ENCODE measurements around the gene KDM8. TPM values are rescaled to one million over a fixed set of nuclear protein-coding genes. Genes with fewer than 3 reads are reported as not detected.
A peak's percentile ranks its signal among the peaks of the same experiment; 100 is the strongest.

KDM8 gene
- total and polyA plus RNA-seq, 2 experiments from 2014 or later, result 5.1 to 5.7 TPM

DNA sequence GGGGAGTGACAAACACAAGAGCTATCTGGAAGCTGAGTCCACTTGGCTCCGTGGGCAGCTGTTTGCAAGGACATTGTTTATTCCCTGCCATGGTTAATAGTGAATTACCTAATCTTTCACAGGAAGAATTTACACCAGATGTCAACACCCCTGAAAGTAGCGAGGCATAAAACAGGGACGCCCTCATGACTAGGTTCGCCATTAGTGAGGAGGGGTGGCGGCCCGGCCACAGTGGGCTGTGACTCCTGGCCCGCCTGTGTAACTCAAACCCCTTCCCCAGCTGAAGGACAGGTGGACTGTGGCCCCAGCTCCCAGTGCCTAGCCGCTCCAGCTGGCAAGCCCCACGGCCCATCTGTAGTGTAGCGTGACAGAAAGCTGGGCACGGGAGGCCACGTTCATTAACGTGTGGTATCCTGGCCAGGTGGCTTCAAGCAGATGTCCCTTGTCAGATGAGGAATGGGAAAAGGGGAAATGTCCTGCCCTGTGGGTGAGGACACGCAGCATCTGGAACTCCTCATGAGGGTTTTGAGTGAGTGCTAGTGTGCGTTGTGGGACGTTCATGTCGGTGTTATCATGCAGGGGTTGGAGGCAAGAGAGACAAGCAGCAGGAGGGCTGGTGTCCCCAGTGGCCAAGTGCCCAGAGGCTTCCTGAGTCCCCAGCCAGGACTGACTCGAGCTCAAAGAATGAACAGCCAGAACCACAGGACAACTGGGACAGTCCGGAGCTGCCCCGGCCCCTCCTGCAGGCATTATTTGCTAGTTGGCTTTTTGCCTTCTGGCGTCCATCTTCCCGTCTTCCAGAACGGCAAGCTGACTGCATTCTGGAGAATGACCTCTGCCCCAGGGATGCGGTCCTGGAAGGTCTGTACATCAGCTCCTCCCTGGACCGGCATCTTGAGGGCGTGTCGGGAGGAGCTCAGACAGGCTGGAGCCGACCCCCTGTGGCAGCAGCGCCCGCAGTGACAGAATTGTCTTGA, 19.2 kb downstream of the KDM8 start (continued):
- TF ChIP-seq, protein P1, sequence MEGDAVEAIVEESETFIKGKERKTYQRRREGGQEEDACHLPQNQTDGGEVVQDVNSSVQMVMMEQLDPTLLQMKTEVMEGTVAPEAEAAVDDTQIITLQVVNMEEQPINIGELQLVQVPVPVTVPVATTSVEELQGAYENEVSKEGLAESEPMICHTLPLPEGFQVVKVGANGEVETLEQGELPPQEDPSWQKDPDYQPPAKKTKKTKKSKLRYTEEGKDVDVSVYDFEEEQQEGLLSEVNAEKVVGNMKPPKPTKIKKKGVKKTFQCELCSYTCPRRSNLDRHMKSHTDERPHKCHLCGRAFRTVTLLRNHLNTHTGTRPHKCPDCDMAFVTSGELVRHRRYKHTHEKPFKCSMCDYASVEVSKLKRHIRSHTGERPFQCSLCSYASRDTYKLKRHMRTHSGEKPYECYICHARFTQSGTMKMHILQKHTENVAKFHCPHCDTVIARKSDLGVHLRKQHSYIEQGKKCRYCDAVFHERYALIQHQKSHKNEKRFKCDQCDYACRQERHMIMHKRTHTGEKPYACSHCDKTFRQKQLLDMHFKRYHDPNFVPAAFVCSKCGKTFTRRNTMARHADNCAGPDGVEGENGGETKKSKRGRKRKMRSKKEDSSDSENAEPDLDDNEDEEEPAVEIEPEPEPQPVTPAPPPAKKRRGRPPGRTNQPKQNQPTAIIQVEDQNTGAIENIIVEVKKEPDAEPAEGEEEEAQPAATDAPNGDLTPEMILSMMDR (conservative IDR thresholded peaks at IDR 0.05; ENCODE audit: low read depth in 2 of 2), result no peak
- TF ChIP-seq JUNB (IDR thresholded peaks at IDR 0.05; ENCODE audit: unreplicated experiment), result no peak
- TF ChIP-seq ZNF114 (CRISPR knock-in tag; IDR thresholded peaks at IDR 0.05), result no peak
- TF ChIP-seq, protein P2, sequence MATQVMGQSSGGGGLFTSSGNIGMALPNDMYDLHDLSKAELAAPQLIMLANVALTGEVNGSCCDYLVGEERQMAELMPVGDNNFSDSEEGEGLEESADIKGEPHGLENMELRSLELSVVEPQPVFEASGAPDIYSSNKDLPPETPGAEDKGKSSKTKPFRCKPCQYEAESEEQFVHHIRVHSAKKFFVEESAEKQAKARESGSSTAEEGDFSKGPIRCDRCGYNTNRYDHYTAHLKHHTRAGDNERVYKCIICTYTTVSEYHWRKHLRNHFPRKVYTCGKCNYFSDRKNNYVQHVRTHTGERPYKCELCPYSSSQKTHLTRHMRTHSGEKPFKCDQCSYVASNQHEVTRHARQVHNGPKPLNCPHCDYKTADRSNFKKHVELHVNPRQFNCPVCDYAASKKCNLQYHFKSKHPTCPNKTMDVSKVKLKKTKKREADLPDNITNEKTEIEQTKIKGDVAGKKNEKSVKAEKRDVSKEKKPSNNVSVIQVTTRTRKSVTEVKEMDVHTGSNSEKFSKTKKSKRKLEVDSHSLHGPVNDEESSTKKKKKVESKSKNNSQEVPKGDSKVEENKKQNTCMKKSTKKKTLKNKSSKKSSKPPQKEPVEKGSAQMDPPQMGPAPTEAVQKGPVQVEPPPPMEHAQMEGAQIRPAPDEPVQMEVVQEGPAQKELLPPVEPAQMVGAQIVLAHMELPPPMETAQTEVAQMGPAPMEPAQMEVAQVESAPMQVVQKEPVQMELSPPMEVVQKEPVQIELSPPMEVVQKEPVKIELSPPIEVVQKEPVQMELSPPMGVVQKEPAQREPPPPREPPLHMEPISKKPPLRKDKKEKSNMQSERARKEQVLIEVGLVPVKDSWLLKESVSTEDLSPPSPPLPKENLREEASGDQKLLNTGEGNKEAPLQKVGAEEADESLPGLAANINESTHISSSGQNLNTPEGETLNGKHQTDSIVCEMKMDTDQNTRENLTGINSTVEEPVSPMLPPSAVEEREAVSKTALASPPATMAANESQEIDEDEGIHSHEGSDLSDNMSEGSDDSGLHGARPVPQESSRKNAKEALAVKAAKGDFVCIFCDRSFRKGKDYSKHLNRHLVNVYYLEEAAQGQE (IDR thresholded peaks at IDR 0.05; ENCODE audit: unreplicated experiment), result no peak
- no peak for TF ChIP-seq ZNF331 (CRISPR knock-in tag; IDR thresholded peaks at IDR 0.05; ENCODE audit: low read depth)
- TF ChIP-seq CREB1 (CRISPR knock-in tag; IDR thresholded peaks at IDR 0.05; ENCODE audit: low read depth), result no peak
- no peak for TF ChIP-seq POLR2AphosphoS5 (IDR thresholded peaks at IDR 0.05; ENCODE audit: low read depth)
- no peak for TF ChIP-seq EZH2phosphoT487 (IDR thresholded peaks at IDR 0.05; ENCODE audit: unreplicated experiment)

DNA sequence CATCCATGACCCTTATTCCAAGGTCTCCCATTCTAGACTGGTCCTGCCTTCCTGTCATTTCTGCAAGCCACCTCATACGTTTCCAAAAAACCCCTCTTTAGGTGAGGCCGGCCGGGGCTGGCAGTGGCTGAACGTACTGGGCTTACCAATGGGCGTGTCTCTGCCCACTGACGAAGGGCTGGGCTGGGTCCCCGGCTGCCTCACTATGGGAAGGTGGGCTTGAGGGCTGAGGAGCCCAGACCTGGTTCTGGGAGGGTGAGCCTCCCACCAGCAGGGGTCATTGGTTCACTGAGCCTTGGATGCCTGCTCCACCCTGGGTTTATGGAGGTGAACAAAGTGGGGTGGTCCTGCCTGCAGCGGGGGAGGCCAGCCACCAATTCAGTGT, 19.9 kb downstream of the KDM8 start:
- no peak overlapping the region for H3K27ac Mint-ChIP-seq
- Histone ChIP-seq H3K4me3 (no peak overlapping the region), H3K27ac (ENCODE audit: low read depth) (no peak overlapping the region), H3K4me1 (ENCODE audit: insufficient read depth) (no peaks in the 10 kb centered on the region), H3K4me2 (no peak overlapping the region), H3K27me3 (ENCODE audit: insufficient read depth) (no peaks in the 10 kb centered on the region), H3F3A (replicated peaks; ENCODE audit: low read depth) (no peaks in the 10 kb centered on the region), H3K36me3 (ENCODE audit: insufficient read depth) (no peaks in the 10 kb centered on the region), H4K20me1 (replicated peaks; ENCODE audit: insufficient read depth) (no peaks in the 10 kb centered on the region), H2AFZ (no peak overlapping the region), H3K79me2 (replicated peaks; ENCODE audit: insufficient read depth) (no peaks in the 10 kb centered on the region), H3K9me2 (ENCODE audit: insufficient read depth) (no peaks in the 10 kb centered on the region)
- H3K4me3 Mint-ChIP-seq, result no peak overlapping the region
- peaks cover 5% of the 10 kb centered on the region; the same call in 2 of the 3 replicates for H3K36me3 Mint-ChIP-seq (ENCODE audit: low read depth)
- ATAC-seq (peak; percentile 23; the same call in 2 of the 3 replicates), DNase-seq (ENCODE audit: low spot score) (no peak)
- H3K4me1 Mint-ChIP-seq, result peaks cover 4% of the 10 kb centered on the region; the same call in 2 of the 3 replicates
- TF ChIP-seq CREB1 (CRISPR knock-in tag; IDR thresholded peaks at IDR 0.05; ENCODE audit: low read depth), result no peak
- TF ChIP-seq, protein P1 (conservative IDR thresholded peaks at IDR 0.05; ENCODE audit: low read depth in 2 of 2), result peak in 1 of 2 experiments; percentile 41; a peak in 2 of 4 replicates
- peaks cover 4% of the 10 kb centered on the region for H3K27me3 Mint-ChIP-seq (ENCODE audit: insufficient read depth, low read depth, poor library complexity)
- H3K9me3 Mint-ChIP-seq, result peaks cover 3% of the 10 kb centered on the region; the same call in 2 of the 3 replicates
